ENCODE results near the gene TTC22. TPM values are rescaled to one million over a fixed set of nuclear protein-coding genes. Genes with fewer than 3 reads are reported as not detected.

TTC22 gene
- total RNA-seq, 1 donor from 2014 or later = 8.7 TPM

GRCh38 chr1:54750596-54750995 is 50.5 kb downstream of the TTC22 start:
- no peak for DNase-seq

- DNase-seq = no peak
These were observed 52.9 kb downstream of the TTC22 start for GRCh38 chr1:54748094-54748835.

- no peak for DNase-seq
These were observed 55.3 kb downstream of the TTC22 start for GRCh38 chr1:54745864-54746263.

GRCh38 chr1:54745274-54745673 is 55.8 kb downstream of the TTC22 start:
- no peak for DNase-seq

- no peak for DNase-seq
These were observed 56.4 kb downstream of the TTC22 start for GRCh38 chr1:54744696-54745095.

- no peak for DNase-seq
These were observed 57.5 kb downstream of the TTC22 start for GRCh38 chr1:54743416-54744226.

- DNase-seq = peak; percentile 30
These were observed 58.8 kb downstream of the TTC22 start for GRCh38 chr1:54742282-54742681.

- no peak for DNase-seq
These were observed 59.6 kb downstream of the TTC22 start for GRCh38 chr1:54741531-54741930.

- DNase-seq = no peak
These were observed 62.9 kb downstream of the TTC22 start for GRCh38 chr1:54738244-54738643.

GRCh38 chr1:54736685-54737084 is 64.4 kb downstream of the TTC22 start:
- DNase-seq = no peak

Other genes starting within 250 kb of the TTC22 start
- gene FAM151A, start 177.8 kb downstream of the TTC22 start, total RNA-seq = not detected
- 4.2 TPM for gene MROH7, start 159.5 kb downstream of the TTC22 start, total RNA-seq
- 42.4 TPM for gene TTC4, start 85.5 kb downstream of the TTC22 start, total RNA-seq
- gene PARS2, start 36.8 kb downstream of the TTC22 start, total RNA-seq = 5.8 TPM
- gene DHCR24, start 85.9 kb upstream of the TTC22 start, total RNA-seq = 22.5 TPM
- gene TMEM61, start 179.3 kb upstream of the TTC22 start, total RNA-seq = not detected
- gene BSND, start 197.6 kb upstream of the TTC22 start, total RNA-seq = not detected
- 1.3 TPM for gene PCSK9, start 238.2 kb upstream of the TTC22 start, total RNA-seq

All from tongue (tissue), 2 donors.